Mucosa of stomach (tissue), 1 donor: ENCODE data around the gene SLC11A1.
A peak's percentile ranks its signal among the peaks of the same experiment; 100 is the strongest.

ENCODE experiments used
- H3K27me3 ChIP-seq: one replicate; pipeline ENCODE4 v1.7.0; 2013; ENCODE audit warnings: mild to moderate bottlenecking, low read length; ENCODE audit not compliant: control insufficient read depth, insufficient read depth
- H3K36me3 ChIP-seq: one replicate; pipeline ENCODE4 v1.7.0; 2013; ENCODE audit warnings: low read length; ENCODE audit not compliant: control insufficient read depth, insufficient read depth
- H3K4me1 ChIP-seq: one replicate; pipeline ENCODE4 v1.7.0; 2013; ENCODE audit warnings: mild to moderate bottlenecking, low read length; ENCODE audit not compliant: control insufficient read depth, insufficient read depth
- H3K4me3 ChIP-seq: one replicate; pipeline ENCODE4 v1.7.0; 2013; ENCODE audit warnings: low read length
- H3K9ac ChIP-seq: one replicate; pipeline ENCODE4 v1.7.0; 2013; ENCODE audit warnings: mild to moderate bottlenecking, low read length, moderate library complexity
- H3K9me3 ChIP-seq: one replicate; pipeline ENCODE4 v1.7.0; 2013; ENCODE audit warnings: mild to moderate bottlenecking, low read length, moderate library complexity; ENCODE audit not compliant: control insufficient read depth
- donor health status: Pancreatic carcinoma.

Gene SLC11A1

DNA sequence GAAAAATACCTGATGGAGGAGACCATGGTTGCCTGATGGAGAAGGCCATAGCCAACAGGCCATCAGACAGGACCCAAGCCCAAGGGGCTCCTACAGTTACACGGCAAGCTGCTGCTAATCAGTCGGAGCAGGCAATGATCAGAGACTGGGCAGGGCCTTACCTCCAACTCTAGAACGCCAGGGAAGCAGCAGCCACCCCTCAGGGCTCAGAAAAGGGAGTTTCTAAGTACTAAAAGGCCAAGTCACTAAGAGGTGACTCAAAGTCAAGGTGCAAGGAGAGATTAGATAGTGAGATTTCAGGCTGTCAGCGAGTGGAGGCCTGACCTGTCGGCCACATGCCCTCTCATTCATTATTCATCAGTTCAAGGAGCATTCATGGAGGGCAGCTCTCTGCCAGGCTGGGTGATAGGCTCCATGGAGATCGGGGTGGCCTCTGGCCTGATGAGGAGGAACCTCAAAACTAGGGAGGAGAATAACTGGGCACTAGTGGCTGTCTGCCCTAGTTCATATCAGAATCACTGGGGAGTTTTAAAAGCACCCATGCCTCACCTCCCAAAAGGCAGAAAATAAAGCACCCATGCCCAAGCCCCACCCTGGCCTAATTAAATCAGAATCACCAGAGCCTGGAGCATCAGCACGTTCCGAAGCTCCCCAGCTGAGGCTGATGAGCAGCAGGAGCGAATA lies 40.5 kb downstream of the SLC11A1 start:
- H3K9ac ChIP-seq = peak overlapping the region; percentile 15
- H3K9me3 ChIP-seq = no peaks in the 10 kb centered on the region
- H3K4me3 ChIP-seq = no peak overlapping the region
- peaks cover 32% of the 10 kb centered on the region for H3K4me1 ChIP-seq
- no peaks in the 10 kb centered on the region for H3K36me3 ChIP-seq
- H3K27me3 ChIP-seq = no peaks in the 10 kb centered on the region

DNA sequence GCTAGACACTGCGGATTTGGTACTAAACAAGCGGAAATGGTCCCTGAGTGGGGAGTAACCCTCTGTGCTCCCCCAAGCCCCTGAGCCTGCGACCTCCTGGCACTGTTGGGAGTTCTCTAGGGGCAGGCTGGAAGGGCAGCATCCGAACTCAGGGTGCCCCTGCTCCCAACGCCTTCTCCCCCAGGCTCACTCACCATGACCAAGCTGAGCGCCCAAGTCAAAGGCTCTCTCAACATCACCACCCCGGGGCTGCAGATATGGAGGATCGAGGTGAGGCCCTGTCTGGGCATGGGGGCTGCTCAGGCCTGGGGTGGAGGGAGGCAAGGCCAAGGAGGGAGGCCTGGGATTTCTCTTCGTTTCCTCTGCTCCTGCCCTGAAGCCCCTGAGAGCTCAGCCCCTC lies 41.5 kb downstream of the SLC11A1 start:
- Histone ChIP-seq H3K4me3 (no peak overlapping the region), H3K36me3 (peaks cover 3% of the 10 kb centered on the region), H3K9ac (no peak overlapping the region), H3K9me3 (no peaks in the 10 kb centered on the region), H3K4me1 (peaks cover 29% of the 10 kb centered on the region), H3K27me3 (no peaks in the 10 kb centered on the region)

GRCh38 chr2:218425531-218425930 lies 43.5 kb downstream of the SLC11A1 start:
- Histone ChIP-seq H3K9me3 (no peaks in the 10 kb centered on the region), H3K4me3 (no peak overlapping the region), H3K27me3 (no peaks in the 10 kb centered on the region), H3K4me1 (peaks cover 18% of the 10 kb centered on the region), H3K9ac (no peak overlapping the region), H3K36me3 (peaks cover 3% of the 10 kb centered on the region)

DNA sequence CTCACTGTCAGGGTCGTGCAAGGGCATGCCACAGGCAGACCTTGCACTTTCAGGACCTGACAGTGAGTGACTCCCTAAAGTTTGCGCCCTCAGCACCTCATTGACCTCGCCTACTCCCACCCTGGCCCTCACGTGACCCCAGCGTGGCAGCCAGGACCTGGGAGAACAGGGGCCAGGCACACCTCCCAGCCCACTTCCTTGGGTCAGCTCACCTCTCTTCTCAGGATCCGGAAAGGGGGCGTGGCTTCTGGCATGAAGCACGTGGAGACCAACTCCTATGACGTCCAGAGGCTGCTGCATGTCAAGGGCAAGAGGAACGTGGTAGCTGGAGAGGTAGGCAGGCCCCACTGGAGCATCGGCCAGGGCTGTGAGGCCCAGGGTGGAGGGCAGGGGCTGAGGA lies 45.7 kb downstream of the SLC11A1 start:
- Histone ChIP-seq H3K36me3 (peaks cover 3% of the 10 kb centered on the region), H3K4me1 (no peaks in the 10 kb centered on the region), H3K27me3 (no peaks in the 10 kb centered on the region), H3K4me3 (no peak overlapping the region), H3K9me3 (no peaks in the 10 kb centered on the region), H3K9ac (no peak overlapping the region)

- peaks cover 3% of the 10 kb centered on the region for H3K36me3 ChIP-seq
- no peaks in the 10 kb centered on the region for H3K9me3 ChIP-seq
- no peaks in the 10 kb centered on the region for H3K4me1 ChIP-seq
- H3K27me3 ChIP-seq = no peaks in the 10 kb centered on the region
- no peak overlapping the region for H3K9ac ChIP-seq
- H3K4me3 ChIP-seq = no peak overlapping the region
These were observed 46.9 kb downstream of the SLC11A1 start for GRCh38 chr2:218428846-218429558.

GRCh38 chr2:218429911-218430692 lies 48.0 kb downstream of the SLC11A1 start:
- peaks cover 3% of the 10 kb centered on the region for H3K36me3 ChIP-seq
- no peaks in the 10 kb centered on the region for H3K9me3 ChIP-seq
- H3K4me1 ChIP-seq = no peaks in the 10 kb centered on the region
- H3K9ac ChIP-seq = no peak overlapping the region
- H3K4me3 ChIP-seq = no peak overlapping the region
- H3K27me3 ChIP-seq = no peaks in the 10 kb centered on the region

GRCh38 chr2:218430721-218431120 lies 48.6 kb downstream of the SLC11A1 start:
- no peak overlapping the region for H3K4me3 ChIP-seq
- H3K36me3 ChIP-seq = peaks cover 3% of the 10 kb centered on the region
- no peaks in the 10 kb centered on the region for H3K9me3 ChIP-seq
- H3K4me1 ChIP-seq = no peaks in the 10 kb centered on the region
- H3K27me3 ChIP-seq = no peaks in the 10 kb centered on the region
- H3K9ac ChIP-seq = no peak overlapping the region

- Histone ChIP-seq H3K4me1 (no peaks in the 10 kb centered on the region), H3K27me3 (no peaks in the 10 kb centered on the region), H3K36me3 (peaks cover 3% of the 10 kb centered on the region), H3K4me3 (no peak overlapping the region), H3K9ac (no peak overlapping the region), H3K9me3 (no peaks in the 10 kb centered on the region)
These were observed 49.8 kb downstream of the SLC11A1 start for GRCh38 chr2:218431878-218432277.

DNA sequence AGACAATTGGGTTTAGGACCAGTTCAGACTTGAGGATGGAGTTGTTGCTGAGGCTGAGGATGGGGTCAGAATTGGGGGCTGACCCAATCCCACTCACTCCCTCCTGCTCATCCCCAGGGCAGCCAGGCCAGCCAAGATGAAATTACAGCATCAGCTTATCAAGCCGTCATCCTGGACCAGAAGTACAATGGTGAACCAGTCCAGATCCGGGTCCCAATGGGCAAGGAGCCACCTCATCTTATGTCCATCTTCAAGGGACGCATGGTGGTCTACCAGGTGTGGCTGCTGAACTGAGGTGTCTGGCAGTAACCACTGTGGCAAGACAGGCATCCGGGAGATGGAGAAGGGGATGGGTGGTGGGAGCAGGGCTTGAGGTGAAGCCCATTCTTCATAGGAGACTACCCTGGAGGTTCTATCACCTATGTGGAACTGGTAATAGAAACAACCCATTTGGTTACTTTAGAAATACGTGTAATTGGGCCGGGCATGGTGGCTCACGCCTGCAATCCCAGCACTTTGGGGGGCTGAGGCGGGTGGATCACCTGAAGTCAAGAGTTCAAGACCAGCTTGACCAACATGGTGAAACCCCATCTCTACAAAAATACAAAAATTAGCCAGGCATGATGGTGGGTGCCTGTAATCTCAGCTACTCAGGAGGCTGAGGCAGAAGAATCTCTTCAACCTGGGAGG lies 50.7 kb downstream of the SLC11A1 start:
- H3K4me3 ChIP-seq = no peak overlapping the region
- peaks cover 3% of the 10 kb centered on the region for H3K36me3 ChIP-seq
- H3K27me3 ChIP-seq = no peaks in the 10 kb centered on the region
- no peaks in the 10 kb centered on the region for H3K4me1 ChIP-seq
- no peak overlapping the region for H3K9ac ChIP-seq
- H3K9me3 ChIP-seq = no peaks in the 10 kb centered on the region

GRCh38 chr2:218434456-218434855 lies 52.4 kb downstream of the SLC11A1 start:
- no peak overlapping the region for H3K4me3 ChIP-seq
- H3K36me3 ChIP-seq = no peaks in the 10 kb centered on the region
- H3K9me3 ChIP-seq = no peaks in the 10 kb centered on the region
- no peaks in the 10 kb centered on the region for H3K27me3 ChIP-seq
- peaks cover 6% of the 10 kb centered on the region for H3K4me1 ChIP-seq
- H3K9ac ChIP-seq = no peak overlapping the region

DNA sequence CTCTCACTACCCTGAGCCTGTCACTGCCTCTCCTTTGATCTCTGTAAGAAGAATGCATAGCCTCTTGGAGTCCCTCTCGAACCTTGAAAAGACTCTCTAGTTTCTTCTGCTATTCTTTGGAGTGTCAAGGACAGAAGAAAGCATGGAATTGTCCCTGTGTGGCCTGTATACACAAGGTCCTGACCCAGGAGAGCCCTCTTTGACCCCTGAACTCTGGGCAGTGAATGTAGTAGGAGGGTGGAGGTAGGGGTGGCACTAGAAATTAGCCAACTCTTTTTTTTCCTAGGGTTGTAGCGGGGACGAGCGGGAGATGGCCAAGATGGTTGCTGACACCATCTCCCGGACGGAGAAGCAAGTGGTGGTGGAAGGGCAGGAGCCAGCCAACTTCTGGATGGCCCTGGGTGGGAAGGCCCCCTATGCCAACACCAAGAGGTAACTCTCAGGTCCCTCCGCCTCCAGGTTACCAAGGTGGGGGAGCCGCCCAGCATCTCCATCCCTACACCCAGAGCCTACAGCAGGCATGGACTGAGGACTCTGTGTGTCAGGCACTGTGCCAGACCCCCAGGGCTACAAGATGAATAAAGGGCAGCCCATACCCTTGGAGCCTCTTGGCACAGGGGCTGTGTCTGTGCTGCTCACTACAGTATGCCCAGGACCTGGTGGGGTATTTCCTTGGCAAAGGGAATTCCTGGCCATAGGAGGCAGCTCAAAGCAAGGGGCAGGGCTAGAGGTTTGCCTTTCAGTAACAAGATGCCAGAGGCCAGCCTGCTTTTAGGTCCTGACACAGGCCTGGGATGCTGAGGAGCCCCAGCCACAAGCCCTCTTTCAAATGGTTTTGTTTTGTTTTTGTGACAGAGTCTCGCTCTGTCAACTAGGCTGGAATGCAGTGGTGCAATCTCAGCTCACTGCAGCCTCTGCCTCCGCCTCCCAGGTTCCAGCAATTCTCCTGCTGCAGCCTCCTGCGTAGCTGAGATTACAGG lies 53.2 kb downstream of the SLC11A1 start:
- Histone ChIP-seq H3K36me3 (no peaks in the 10 kb centered on the region), H3K27me3 (no peaks in the 10 kb centered on the region), H3K9ac (no peak overlapping the region), H3K4me1 (peaks cover 6% of the 10 kb centered on the region), H3K9me3 (no peaks in the 10 kb centered on the region), H3K4me3 (no peak overlapping the region)
